ENCODE data around the gene CLEC10A. TPM values are rescaled to one million over a fixed set of nuclear protein-coding genes. Genes with fewer than 3 reads are reported as not detected.

CLEC10A gene
- polyA plus RNA-seq, 2 donors, result 1.7 to 6.0 TPM

DNA sequence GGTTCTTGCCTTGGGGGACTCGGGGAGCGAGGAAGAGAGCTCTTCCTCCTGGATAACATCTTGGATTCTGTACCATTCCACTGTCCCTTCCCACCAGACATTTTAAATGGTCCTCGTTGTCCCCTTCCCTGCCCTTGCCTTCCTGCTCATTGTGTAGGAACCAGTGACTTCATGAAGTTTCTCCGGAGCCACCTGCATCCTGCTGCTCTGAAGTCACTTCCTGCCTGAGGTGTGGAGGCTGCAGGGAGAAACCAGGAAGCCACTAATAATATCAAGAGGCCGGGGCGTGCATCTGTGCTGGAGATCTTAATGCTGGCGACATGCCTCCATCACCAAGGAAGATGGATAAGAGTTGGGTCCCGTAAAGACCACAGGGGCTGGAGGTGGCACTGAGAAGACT lies 50.4 kb downstream of the CLEC10A start:
- H3K27me3 ChIP-seq (ENCODE audit: control insufficient read depth in 1 of 2, insufficient read depth in 2 of 2, low read length in 2 of 2), result no peaks in the 10 kb centered on the region
- peaks cover 2 to 4% of the 10 kb centered on the region in 2 donors for H3K4me1 ChIP-seq (ENCODE audit: control insufficient read depth in 2 of 2, insufficient read depth in 2 of 2, low read length in 1 of 2)
- peak overlapping the region in 1 of 2 donors; percentile 47 for H3K27ac ChIP-seq (ENCODE audit: low read depth in 2 of 2, low read length in 1 of 2)
- H3K9me3 ChIP-seq (ENCODE audit: control insufficient read depth in 2 of 2, insufficient read depth in 1 of 2, low read depth in 1 of 2, low read length in 1 of 2), result no peaks in the 10 kb centered on the region
- H3K36me3 ChIP-seq (ENCODE audit: control insufficient read depth in 2 of 2, insufficient read depth in 2 of 2, low read length in 1 of 2), result no peaks in the 10 kb centered on the region
- 70 to 73% methylated on average over 8 of the region's 8 CpGs for WGBS, 2 donors
- H3K4me3 ChIP-seq (ENCODE audit: low read depth in 1 of 2, low read length in 2 of 2), result no peak overlapping the region

DNA sequence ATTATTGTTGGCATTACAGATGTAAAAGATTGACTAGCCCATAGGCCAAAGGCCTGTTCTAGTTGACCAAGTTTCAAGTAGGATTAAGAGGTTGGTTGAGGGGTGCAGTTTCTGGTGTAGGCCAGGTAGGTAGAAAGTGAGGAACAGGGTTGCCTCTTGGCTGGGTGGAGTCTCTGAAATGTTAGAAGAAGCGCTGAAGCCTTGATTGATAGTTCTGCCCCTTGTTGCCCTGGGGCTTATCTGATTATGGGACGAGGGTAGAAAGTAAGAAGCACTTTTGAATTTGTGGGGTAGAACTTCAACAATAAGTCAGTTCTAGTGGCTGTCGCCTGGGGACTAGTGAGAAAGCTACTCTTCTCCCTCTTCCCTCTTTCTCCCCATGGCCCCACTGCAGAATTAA lies 51.0 kb downstream of the CLEC10A start:
- WGBS, 2 donors, result 84 to 91% methylated on average over 3 of the region's 3 CpGs
- Histone ChIP-seq H3K36me3 (ENCODE audit: control insufficient read depth in 2 of 2, insufficient read depth in 2 of 2, low read length in 1 of 2) (no peaks in the 10 kb centered on the region), H3K4me1 (ENCODE audit: control insufficient read depth in 2 of 2, insufficient read depth in 2 of 2, low read length in 1 of 2) (peaks cover 2 to 4% of the 10 kb centered on the region in 2 donors), H3K27me3 (ENCODE audit: control insufficient read depth in 1 of 2, insufficient read depth in 2 of 2, low read length in 2 of 2) (no peaks in the 10 kb centered on the region), H3K9me3 (ENCODE audit: control insufficient read depth in 2 of 2, insufficient read depth in 1 of 2, low read depth in 1 of 2, low read length in 1 of 2) (no peaks in the 10 kb centered on the region), H3K4me3 (ENCODE audit: low read depth in 1 of 2, low read length in 2 of 2) (no peak overlapping the region), H3K27ac (ENCODE audit: low read depth in 2 of 2, low read length in 1 of 2) (no peak overlapping the region)

DNA sequence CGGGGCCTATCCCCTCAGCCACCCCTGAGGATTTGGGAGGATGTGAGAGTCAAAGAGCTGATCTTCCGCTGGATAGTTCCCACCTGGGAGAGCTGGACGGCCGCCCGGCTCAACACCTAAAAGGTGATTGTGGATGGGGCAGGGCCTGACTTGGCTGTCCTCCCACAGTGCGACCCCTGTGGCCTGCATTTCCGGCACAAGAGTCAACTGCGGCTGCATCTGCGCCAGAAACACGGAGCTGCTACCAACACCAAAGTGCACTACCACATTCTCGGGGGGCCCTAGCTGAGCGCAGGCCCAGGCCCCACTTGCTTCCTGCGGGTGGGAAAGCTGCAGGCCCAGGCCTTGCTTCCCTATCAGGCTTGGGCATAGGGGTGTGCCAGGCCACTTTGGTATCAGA lies 52.7 kb downstream of the CLEC10A start:
- Histone ChIP-seq H3K4me1 (ENCODE audit: control insufficient read depth in 2 of 2, insufficient read depth in 2 of 2, low read length in 1 of 2) (peaks cover 4 to 13% of the 10 kb centered on the region in 2 donors), H3K27ac (ENCODE audit: low read depth in 2 of 2, low read length in 1 of 2) (no peak overlapping the region), H3K36me3 (ENCODE audit: control insufficient read depth in 2 of 2, insufficient read depth in 2 of 2, low read length in 1 of 2) (no peaks in the 10 kb centered on the region), H3K9me3 (ENCODE audit: control insufficient read depth in 2 of 2, insufficient read depth in 1 of 2, low read depth in 1 of 2, low read length in 1 of 2) (no peaks in the 10 kb centered on the region), H3K4me3 (ENCODE audit: low read depth in 1 of 2, low read length in 2 of 2) (no peak overlapping the region), H3K27me3 (ENCODE audit: control insufficient read depth in 1 of 2, insufficient read depth in 2 of 2, low read length in 2 of 2) (no peaks in the 10 kb centered on the region)
- 75 to 82% methylated on average over 13 of the region's 13 CpGs for WGBS, 2 donors

DNA sequence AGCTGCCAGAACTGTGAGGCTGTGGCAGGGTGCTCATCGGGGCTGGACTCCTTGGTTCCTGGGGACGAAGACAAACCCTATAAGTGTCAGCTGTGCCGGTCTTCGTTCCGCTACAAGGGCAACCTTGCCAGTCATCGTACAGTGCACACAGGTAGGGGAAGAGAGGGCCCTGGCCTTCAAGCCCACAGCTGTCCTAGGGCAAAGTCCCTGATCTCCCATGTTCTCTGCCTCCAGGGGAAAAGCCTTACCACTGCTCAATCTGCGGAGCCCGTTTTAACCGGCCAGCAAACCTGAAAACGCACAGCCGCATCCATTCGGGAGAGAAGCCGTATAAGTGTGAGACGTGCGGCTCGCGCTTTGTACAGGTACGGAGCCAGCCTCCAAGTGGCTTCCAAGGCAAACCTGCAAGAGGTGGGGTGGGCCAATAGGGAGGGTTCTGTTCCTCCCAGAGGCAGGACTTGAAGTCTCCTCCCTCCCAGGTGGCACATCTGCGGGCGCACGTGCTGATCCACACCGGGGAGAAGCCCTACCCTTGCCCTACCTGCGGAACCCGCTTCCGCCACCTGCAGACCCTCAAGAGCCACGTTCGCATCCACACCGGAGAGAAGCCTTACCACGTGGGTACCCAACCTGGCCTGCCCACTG lies 53.5 kb downstream of the CLEC10A start:
- Histone ChIP-seq H3K4me1 (ENCODE audit: control insufficient read depth in 2 of 2, insufficient read depth in 2 of 2, low read length in 1 of 2) (peaks cover 4 to 11% of the 10 kb centered on the region in 2 donors), H3K9me3 (ENCODE audit: control insufficient read depth in 2 of 2, insufficient read depth in 1 of 2, low read depth in 1 of 2, low read length in 1 of 2) (no peaks in the 10 kb centered on the region), H3K27me3 (ENCODE audit: control insufficient read depth in 1 of 2, insufficient read depth in 2 of 2, low read length in 2 of 2) (no peaks in the 10 kb centered on the region), H3K36me3 (ENCODE audit: control insufficient read depth in 2 of 2, insufficient read depth in 2 of 2, low read length in 1 of 2) (no peaks in the 10 kb centered on the region), H3K27ac (ENCODE audit: low read depth in 2 of 2, low read length in 1 of 2) (no peak overlapping the region), H3K4me3 (ENCODE audit: low read depth in 1 of 2, low read length in 2 of 2) (no peak overlapping the region)
- WGBS, 2 donors, result 86% methylated on average over 29 of the region's 29 CpGs

DNA sequence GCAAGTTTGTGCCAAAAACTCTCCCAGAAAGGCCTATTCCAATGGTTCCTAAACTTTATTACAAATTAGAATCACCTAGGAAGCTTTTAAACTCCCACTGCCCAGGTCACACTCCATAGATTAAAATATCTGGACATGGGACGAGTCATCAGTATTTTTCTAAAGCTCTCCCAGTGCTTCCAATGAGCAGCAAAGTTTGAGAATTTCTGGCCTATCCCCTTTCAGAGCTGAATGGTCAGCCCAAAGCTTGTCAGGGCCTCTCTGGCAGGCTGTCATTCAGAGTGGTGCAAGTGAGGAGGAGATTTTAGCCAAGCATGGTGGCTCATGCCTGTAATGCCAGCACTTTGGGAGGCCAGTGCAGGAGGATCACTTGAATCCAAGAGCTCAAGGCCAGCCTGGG lies 54.8 kb downstream of the CLEC10A start:
- H3K4me3 ChIP-seq (ENCODE audit: low read depth in 1 of 2, low read length in 2 of 2), result no peak overlapping the region
- H3K27me3 ChIP-seq (ENCODE audit: control insufficient read depth in 1 of 2, insufficient read depth in 2 of 2, low read length in 2 of 2), result no peaks in the 10 kb centered on the region
- H3K4me1 ChIP-seq (ENCODE audit: control insufficient read depth in 2 of 2, insufficient read depth in 2 of 2, low read length in 1 of 2), result peaks cover 4 to 11% of the 10 kb centered on the region in 2 donors
- no peaks in the 10 kb centered on the region for H3K9me3 ChIP-seq (ENCODE audit: control insufficient read depth in 2 of 2, insufficient read depth in 1 of 2, low read depth in 1 of 2, low read length in 1 of 2)
- no peak overlapping the region for H3K27ac ChIP-seq (ENCODE audit: low read depth in 2 of 2, low read length in 1 of 2)
- 85 to 93% methylated on average over 1 of the region's 1 CpG for WGBS, 2 donors
- H3K36me3 ChIP-seq (ENCODE audit: control insufficient read depth in 2 of 2, insufficient read depth in 2 of 2, low read length in 1 of 2), result no peaks in the 10 kb centered on the region

Other genes starting within 250 kb of the CLEC10A start
- gene TEKT1, start 248.5 kb downstream of the CLEC10A start, polyA plus RNA-seq, result not detected
- gene ALOX12, start 84.2 kb downstream of the CLEC10A start, polyA plus RNA-seq, result 10 to 100 TPM; 54.4 to 66.5 TPM
- gene RNASEK, start 67.6 kb downstream of the CLEC10A start, polyA plus RNA-seq, result 100 to 1,000 TPM; 216 to 253 TPM
- gene BCL6B, start 57.2 kb downstream of the CLEC10A start, polyA plus RNA-seq, result 1 to 10 TPM; 1.5 to 1.8 TPM
- gene SLC16A13, start 44.2 kb downstream of the CLEC10A start, polyA plus RNA-seq, result 1 to 10 TPM; 4.8 TPM
- 1 to 10 TPM; 1.9 to 2.3 TPM for gene SLC16A11, start 36.2 kb downstream of the CLEC10A start, polyA plus RNA-seq
- under 1 TPM; 0.24 to 1.00 TPM for gene ASGR2, start 34.6 kb upstream of the CLEC10A start, polyA plus RNA-seq
- gene ASGR1, start 99.1 kb upstream of the CLEC10A start, polyA plus RNA-seq, result 1 to 10 TPM in 1 of 2 donors, under 1 TPM in 1; 0.84 to 2.0 TPM
- 10 to 100 TPM in 1 of 2 donors, 1 to 10 TPM in 1; 3.2 to 11.8 TPM for gene DLG4, start 139.6 kb upstream of the CLEC10A start, polyA plus RNA-seq
- 100 to 1,000 TPM; 484 to 979 TPM for gene ACADVL, start 139.7 kb upstream of the CLEC10A start, polyA plus RNA-seq
- gene DVL2, start 154.3 kb upstream of the CLEC10A start, polyA plus RNA-seq, result 10 to 100 TPM; 20.8 to 32.2 TPM
- 10 to 100 TPM; 22.4 to 29.6 TPM for gene PHF23, start 159.2 kb upstream of the CLEC10A start, polyA plus RNA-seq
- 100 to 1,000 TPM; 354 to 393 TPM for gene GABARAP, start 162.2 kb upstream of the CLEC10A start, polyA plus RNA-seq
- 10 to 100 TPM; 42.4 to 58.5 TPM for gene CTDNEP1, start 171.5 kb upstream of the CLEC10A start, polyA plus RNA-seq
- gene ELP5, start 172.0 kb upstream of the CLEC10A start, polyA plus RNA-seq, result 10 to 100 TPM; 14.7 to 39.0 TPM
- gene CLDN7, start 182.2 kb upstream of the CLEC10A start, polyA plus RNA-seq, result 100 to 1,000 TPM; 271 to 275 TPM
- gene SLC2A4, start 201.5 kb upstream of the CLEC10A start, polyA plus RNA-seq, result 1 to 10 TPM; 5.4 to 7.6 TPM
- 10 to 100 TPM in 1 of 2 donors, 1 to 10 TPM in 1; 2.8 to 13.0 TPM for gene YBX2, start 214.4 kb upstream of the CLEC10A start, polyA plus RNA-seq
- 100 to 1,000 TPM; 597 to 599 TPM for gene EIF5A, start 227.4 kb upstream of the CLEC10A start, polyA plus RNA-seq
- gene GPS2, start 235.1 kb upstream of the CLEC10A start, polyA plus RNA-seq, result 10 to 100 TPM; 54.5 to 56.5 TPM
- gene NEURL4, start 249.1 kb upstream of the CLEC10A start, polyA plus RNA-seq, result 10 to 100 TPM; 15.7 to 32.1 TPM

All from esophagus (tissue), 2 donors.